ENCODE results near the gene PDE4A.
A peak's percentile ranks its signal among the peaks of the same experiment; 100 is the strongest.

The PDE4A gene

DNA sequence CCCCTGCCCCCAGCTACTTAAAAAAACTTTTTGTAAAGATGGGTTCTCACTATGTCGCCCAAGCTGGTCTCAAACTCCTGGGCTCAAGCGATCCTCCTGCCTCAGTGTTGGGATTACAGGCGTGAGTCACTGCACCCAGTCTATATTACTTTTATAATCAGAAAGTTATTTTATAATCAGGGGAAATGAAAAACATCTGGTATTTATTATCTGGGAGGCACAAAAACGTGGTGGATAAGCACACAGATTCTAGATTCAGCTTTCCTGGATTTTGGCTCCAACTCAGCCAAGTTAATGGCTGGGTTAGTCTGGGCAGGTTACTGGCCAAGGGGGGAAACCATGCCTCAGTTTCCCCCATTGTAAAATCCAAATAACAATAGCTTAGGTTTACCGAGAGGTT, 58.1 kb downstream of the PDE4A start:
- TF ChIP-seq GATA1 (IDR thresholded peaks at IDR 0.05; ENCODE audit: low read depth, low read length): no peak
- TF ChIP-seq POLR2A (IDR thresholded peaks at IDR 0.05; ENCODE audit: low read length): no peak
- DNase-seq: no peak

DNA sequence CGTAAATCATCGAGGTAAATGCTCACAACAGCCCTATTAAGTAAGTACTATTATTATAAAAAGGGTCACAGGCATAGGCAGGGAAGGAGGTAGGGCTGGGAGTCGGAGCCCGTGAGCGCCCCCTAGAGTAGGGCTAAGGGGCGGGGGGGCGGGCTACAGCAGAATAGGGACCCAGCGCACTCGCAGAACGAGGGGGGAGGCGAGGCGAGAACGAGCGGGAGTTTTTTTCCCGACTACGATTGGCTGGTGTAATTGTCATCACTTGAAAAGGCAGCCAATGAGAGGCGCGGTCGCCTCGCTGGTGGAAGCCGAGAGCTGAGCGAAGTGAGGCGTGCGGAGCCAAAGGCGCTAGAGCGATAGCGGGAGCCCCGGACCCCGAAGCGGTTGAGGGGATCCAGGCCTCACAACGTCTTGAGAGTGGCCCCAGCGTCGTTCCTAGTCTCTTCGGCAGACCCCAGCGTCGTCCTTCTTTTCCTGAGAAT, 58.6 kb downstream of the PDE4A start:
- peak; percentile 93 to 95 for DNase-seq
- TF ChIP-seq POLR2A (IDR thresholded peaks at IDR 0.05; ENCODE audit: low read length) (peak; percentile 27), GATA1 (IDR thresholded peaks at IDR 0.05; ENCODE audit: low read depth, low read length) (no peak)

DNA sequence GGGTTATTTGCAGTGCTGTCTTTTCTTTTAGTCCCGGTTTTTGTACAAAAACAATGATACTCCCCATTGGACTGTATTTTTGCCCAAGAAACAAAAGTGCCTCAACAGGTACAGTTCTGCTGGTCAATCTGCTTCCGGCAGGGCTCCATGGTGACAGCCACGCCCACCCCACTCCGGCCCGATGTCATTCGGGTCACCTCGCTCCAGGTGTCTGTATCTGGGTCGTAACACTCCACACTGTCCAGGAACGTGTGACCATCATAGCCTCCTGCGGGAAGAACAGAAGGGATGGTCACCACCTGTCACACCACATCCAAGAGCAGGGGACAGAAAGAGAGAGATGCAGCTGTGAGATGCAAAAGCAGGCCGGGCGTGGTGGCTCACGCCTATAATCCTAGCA, 66.2 kb downstream of the PDE4A start:
- no peak for TF ChIP-seq GATA1 (IDR thresholded peaks at IDR 0.05; ENCODE audit: low read depth, low read length)
- TF ChIP-seq POLR2A (IDR thresholded peaks at IDR 0.05; ENCODE audit: low read length): no peak

DNA sequence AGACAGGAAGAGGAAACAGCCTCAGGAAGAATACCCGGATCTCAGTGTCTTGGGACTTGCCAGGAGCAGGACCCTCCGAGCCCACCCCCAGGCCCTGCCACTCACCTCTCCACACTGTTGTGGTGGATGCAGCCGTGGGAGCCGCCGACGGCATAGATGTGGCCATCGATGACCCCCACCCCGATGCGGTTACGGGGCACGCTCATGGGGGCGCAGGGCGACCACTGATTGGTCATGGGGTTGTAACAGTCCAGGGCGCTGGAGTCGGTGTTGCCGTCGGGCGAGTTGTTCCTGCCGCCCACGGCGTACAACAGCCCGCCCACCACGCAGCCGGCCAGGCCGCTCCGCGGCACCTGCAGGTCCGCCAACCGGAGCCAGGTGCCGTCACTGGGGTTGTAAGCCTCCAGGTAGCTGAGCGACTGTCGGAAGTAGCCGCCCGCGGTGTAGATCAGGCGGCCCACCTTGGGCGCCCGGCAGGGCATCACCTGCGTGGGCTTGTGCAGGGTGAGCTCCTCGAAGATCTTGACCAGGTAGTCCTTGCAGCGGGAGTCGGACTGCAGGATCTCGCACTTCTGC, 71.2 kb downstream of the PDE4A start:
- TF ChIP-seq GATA1 (IDR thresholded peaks at IDR 0.05; ENCODE audit: low read depth, low read length) (no peak), POLR2A (IDR thresholded peaks at IDR 0.05; ENCODE audit: low read length) (no peak)
- DNase-seq: no peak

More for the DNA sequence above, 66.2 kb downstream of the PDE4A start:
- DNase-seq: no peak

DNA sequence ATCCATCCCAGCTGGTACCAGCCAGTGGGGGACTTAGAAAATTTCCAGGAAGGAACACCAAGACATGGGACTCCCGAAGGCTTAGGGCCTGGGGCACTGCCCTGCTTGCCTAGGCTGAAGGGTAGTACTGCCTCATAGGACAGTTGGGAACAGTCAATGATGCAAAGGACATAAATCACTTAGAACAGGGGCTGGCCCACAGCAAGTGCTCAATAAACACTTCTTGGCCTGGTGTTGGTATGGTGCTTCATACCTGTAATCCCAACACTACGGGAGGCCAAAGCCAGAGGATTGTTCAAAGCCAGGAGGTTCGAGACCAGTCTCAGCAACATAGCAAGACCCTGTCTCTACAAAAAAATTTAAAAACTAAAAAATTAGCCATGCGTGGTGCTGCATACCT, 77.0 kb downstream of the PDE4A start:
- TF ChIP-seq POLR2A (IDR thresholded peaks at IDR 0.05; ENCODE audit: low read length) (no peak), GATA1 (IDR thresholded peaks at IDR 0.05; ENCODE audit: low read depth, low read length) (no peak)
- DNase-seq: no peak

DNA sequence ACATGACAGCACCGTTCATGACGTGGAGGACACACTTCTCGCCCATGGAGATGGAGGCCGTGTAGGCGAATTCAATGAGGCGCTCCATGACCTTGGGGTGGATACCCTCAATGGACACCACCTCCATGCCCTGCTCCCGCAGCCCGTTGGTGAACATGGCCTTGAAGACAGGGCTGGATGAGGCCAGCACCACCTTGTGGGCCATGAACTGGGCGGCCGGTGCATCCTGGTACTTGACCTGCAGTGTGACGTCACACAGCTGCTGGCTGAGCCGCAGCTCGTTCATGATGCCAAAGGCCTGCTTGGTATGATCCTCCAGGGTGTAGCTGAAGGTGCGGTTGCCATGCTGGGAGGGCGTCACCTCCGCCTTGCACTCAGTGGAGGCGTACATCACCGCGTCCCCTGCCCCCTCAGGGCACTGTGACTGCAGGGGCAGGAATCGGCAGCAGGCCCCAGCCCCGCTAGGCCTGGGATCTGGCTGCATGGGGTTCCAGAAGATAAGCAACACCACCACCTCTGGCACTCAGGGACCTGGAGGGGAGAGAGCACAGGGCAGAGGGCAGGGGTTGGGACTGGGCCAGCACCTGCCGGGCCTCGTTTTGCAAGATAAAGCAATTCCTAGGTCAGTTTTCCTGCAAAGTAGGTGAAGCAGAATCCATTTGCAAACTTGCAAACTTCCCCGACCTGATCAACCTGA, 79.4 kb downstream of the PDE4A start:
- no peak for TF ChIP-seq POLR2A (IDR thresholded peaks at IDR 0.05; ENCODE audit: low read length)
- no peak for TF ChIP-seq GATA1 (IDR thresholded peaks at IDR 0.05; ENCODE audit: low read depth, low read length)
- DNase-seq: no peak

DNA sequence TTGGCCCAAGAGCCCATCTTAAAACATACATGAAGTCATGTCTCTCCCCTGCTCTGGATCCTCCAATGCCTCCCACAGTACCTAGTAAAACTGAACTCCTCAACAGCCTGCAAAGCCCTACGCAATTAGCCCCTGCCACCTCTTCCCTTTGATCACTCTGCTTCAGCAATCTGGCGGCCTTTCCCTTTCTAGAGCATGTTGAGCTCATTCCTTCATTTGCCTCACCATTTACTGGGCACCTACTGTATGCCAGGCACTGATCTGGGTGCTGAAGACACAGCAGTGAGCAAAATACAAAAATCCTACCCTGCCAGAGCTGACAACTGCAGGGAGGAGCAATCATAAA, 79.9 kb downstream of the PDE4A start:
- no peak for DNase-seq
- TF ChIP-seq POLR2A (IDR thresholded peaks at IDR 0.05; ENCODE audit: low read length): no peak
- no peak for TF ChIP-seq GATA1 (IDR thresholded peaks at IDR 0.05; ENCODE audit: low read depth, low read length)

DNA sequence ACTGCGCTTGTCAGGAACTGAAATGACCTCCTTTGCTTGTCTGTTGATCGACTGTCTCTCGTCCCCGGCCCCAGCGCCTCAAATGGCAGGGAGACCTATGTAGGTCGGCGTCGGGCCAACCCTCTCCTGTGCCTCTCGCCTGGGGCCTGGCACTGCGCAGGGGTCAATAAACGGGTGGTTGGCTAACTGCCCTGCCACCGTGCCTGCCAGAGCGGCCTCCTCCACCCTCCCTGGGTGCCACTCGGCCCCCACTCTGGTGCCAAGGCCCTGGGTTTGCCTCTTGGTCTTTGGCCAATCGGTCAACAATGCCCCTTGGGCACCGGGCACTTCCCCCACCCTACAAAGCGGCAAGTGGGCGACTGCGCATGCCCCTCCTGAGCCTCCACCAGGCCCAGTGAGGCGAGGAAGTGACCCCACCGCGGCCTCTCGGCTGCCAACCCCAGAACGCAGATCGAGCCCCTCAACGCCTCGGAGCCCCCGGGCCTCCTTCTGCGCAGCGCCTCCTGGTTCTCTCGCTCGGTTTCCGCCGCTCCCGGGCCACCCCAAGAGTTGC, 81.7 kb downstream of the PDE4A start:
- no peak for TF ChIP-seq GATA1 (IDR thresholded peaks at IDR 0.05; ENCODE audit: low read depth, low read length)
- no peak for TF ChIP-seq POLR2A (IDR thresholded peaks at IDR 0.05; ENCODE audit: low read length)
- peak; percentile 71 to 80 for DNase-seq

DNA sequence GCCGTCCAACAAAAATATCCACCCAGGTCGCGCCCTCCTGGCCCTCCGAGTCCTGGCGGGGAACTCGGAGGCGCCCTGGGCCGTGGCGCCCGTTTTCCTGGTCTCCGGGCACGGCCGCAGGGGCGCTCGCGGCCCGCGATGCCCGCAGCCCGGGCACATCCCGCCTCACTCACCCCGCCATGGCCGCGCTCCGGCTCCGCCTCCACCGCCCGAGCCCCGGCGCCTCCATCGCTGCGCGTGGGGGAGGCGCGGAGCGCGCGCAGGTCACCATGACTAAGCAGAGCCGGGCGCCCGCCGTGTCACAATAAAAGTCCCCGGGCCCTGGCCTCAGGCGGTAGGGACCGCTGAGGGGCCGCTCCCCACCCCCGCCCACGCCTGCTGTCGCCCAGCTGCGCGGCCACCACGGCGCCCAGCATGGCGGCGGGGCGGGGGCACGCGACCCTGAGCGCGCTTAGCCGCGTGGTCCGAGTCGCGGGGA, 82.2 kb downstream of the PDE4A start:
- TF ChIP-seq POLR2A (IDR thresholded peaks at IDR 0.05; ENCODE audit: low read length) (peak; percentile 92), GATA1 (IDR thresholded peaks at IDR 0.05; ENCODE audit: low read depth, low read length) (no peak)
- peak; percentile 97 to 98 for DNase-seq

DNA sequence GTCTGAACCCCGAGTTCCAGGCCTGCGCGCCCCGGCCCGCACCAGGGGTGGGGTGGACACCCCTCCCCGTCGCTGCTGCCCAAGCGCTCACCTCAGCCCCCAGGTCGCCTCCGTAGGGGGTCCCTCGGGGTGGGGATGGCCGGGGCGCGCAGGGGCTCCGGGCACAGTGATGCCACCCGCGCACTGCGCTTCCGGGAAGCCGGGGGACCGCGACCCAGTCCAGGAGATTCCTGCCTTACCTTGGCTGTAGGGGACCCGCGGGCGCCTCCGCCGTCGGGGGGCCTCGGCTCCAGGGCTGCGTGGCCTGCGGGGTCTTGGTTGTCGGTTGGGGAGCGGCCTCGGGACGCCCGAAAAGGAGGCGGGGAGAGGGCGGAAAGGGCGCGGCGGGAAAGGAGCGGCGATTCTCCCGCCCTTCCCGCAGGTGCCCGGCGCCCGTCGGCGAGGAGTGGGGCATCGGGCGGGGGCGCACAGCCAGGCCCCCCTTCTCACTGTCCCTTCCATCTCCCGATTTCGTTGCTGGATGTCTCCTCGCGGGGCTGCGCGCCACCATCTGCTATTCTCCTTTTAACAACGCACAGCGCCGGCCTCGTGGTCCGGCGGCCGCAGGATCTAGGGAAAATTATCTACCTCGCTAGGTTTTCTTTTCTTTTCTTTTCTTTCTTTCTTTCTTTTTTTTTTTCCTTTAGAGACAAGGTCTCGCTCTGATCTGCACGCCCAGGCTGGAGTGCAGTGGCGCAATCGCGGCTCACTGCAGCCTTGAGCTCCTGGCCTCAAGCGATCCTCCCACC, 82.9 kb downstream of the PDE4A start, which contains the start of gene KEAP1:
KEAP1 (minus strand) TSS at position 355 of the 788 bp plus-strand sequence. CDS start 3,323 bp downstream, outside the sequence.
- TF ChIP-seq POLR2A (IDR thresholded peaks at IDR 0.05; ENCODE audit: low read length) (no peak), GATA1 (IDR thresholded peaks at IDR 0.05; ENCODE audit: low read depth, low read length) (no peak)
- peak; percentile 78 to 82 for DNase-seq

DNA sequence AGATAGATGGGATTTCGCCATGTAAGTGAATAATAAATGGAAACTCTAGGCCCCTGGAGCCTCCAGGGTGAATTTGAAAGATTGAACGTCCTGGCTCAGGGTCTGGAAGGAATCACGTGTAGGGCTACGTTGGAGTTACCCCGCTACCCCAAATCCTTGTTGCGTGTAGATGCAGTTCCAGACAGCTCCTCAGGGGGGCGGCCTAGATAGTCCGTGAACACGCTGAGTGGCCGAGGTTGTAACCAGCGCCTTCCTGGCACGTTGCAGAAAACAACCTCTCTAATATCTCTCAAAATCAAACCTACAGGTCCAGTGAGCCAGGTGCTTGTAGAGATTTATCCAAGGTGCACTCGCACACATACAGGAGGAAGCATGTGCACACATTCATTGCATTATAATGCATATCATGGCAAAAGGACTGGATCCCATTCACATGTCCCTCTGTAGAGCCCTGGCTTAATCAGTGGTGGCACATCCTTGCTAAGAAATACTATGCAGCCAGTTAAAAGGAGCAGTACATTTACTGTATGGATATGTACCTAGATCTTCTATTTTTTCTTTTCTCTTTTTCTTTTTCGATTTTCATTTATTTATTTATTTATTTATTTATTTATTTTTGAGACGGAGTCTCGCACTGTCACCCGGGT, 85.4 kb downstream of the PDE4A start:
- TF ChIP-seq GATA1 (IDR thresholded peaks at IDR 0.05; ENCODE audit: low read depth, low read length): no peak
- TF ChIP-seq POLR2A (IDR thresholded peaks at IDR 0.05; ENCODE audit: low read length): no peak
- DNase-seq: peak; percentile 84 to 89

DNA sequence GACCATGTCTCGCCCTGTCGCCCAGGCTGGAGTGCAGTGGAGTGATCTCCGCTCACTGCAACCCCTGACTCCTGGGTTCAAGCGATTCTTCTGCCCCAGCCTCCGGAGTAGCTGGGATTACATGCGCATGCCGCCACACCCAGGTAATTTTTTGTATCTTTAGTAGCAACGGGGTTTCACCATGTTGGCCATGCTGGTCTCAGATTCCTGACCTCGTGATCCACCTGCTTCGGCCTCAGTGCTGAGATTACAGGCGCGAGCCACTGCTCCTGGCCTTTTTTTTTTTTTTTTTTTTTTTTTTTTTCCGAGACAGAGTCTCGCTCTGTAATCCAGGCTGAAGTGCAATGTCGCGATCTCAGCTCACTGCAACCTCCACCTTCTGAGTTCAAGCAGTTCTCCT, 87.7 kb downstream of the PDE4A start:
- DNase-seq: no peak
- no peak for TF ChIP-seq GATA1 (IDR thresholded peaks at IDR 0.05; ENCODE audit: low read depth, low read length)
- no peak for TF ChIP-seq POLR2A (IDR thresholded peaks at IDR 0.05; ENCODE audit: low read length)

DNA sequence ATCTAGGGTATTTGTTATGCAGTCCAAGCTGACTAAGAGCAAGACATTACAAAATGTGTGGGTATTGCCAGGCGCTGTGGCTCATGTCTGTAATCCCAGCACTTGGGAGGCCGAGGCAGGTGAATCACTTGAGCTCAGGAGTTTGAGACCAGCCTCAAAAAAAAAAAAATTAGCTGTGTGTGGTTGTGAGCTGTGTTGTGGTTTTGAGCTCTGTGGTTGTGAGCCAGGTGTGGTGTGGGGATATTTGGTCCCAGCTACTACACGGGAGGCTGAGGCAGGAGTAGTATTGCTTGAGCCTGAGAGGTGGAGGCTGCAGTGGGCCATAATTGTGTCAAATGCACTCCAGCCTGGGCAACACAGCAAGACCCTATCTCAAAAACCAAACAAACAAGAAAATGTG, 88.4 kb downstream of the PDE4A start:
- no peak for TF ChIP-seq GATA1 (IDR thresholded peaks at IDR 0.05; ENCODE audit: low read depth, low read length)
- TF ChIP-seq POLR2A (IDR thresholded peaks at IDR 0.05; ENCODE audit: low read length): no peak
- DNase-seq: no peak
